ENCODE results near the gene USP28.

- no peak for TF ChIP-seq CTCF (conservative IDR thresholded peaks at IDR 0.05)
- TF ChIP-seq ZFX (IDR thresholded peaks at IDR 0.05): no peak
Measured at GRCh38 chr11:113876074-113876797, 864 bp upstream of the USP28 start.
